ENCODE results near the gene SFXN3. TPM values are rescaled to one million over a fixed set of nuclear protein-coding genes. Genes with fewer than 3 reads are reported as not detected.

Gene SFXN3
- total and polyA plus RNA-seq, 11 donors, result 11.7 to 37.4 (median 17.8) TPM

DNA sequence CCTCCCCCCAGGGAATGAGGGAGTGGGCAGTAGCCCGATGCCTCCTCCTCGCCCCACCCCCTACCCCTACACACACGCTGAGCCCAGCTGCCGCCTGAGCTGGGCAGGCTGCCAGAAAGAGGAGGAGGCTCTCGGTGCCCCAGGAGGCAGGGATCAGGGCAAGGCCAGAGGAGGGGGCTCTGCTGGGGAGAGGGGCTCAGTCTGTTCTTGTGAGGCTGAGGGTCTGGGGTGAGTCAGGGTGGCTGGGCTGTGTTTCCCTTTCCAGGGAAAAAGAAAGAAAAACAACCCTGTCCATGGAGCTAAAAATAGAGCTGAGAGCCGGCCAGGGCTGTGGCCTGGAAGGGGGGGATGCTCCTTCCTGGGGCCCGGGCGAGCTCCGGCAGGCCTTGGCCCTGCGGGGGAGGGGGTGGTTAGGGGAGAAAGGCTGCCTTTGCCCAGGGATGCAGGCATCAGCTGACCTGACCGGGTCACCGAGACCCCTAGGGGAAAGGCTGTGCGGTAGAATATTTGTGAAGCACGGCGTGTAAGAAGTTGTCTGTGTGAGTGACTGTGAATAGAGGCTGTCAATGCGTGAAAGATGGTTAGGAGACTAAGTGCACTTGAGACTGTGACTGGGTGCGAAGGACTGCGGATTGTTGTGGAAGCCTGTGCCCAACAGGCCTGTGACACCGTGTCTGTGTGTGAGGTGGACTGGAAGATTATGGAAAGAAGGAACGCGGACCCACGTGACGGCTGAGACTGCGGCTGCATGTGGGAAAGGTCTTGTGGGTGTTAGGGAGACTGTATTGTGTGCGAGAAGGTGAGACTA, 32.6 kb upstream of the SFXN3 start:
- TF ChIP-seq CTCF (IDR thresholded peaks at IDR 0.05), result no peak
- no peak for TF ChIP-seq POLR2A (IDR thresholded peaks at IDR 0.05)
- DNase-seq (peak; percentile 88 to 94 (median 90)), ATAC-seq (peak; percentile 53 to 78 (median 63))
- Histone ChIP-seq H3K4me3 (peak overlapping the region; percentile 62 to 99 (median 89)), H3K27me3 (no peaks in the 10 kb centered on the region), H3K27ac (peak overlapping the region; percentile 93 to 100 (median 100)), H3K4me1 (peaks cover 8 to 58% (median 42%) of the 10 kb centered on the region in 12 donors), H3K36me3 (peaks cover 0 to 18% (median 14%) of the 10 kb centered on the region in 9 donors), H3K9me3 (no peaks in the 10 kb centered on the region)
- 1 to 2% (median 1%) methylated on average over 24 to 25 of the region's 25 CpGs for WGBS, 4 donors
- intact Hi-C loops (cut with DNase I), result loop anchor here in 6 of 10 donors (1.0 to 10.0 kb wide), 6 partner anchors 14 to 69 kb away; partner anchors contain the start of genes KAZALD1 (in 3 of the 6), PDZD7 (in 1 of the 6) and SFXN3 (in 1 of the 6)

GRCh38 chr10:100998991-100999741, 31.9 kb upstream of the SFXN3 start:
- intact Hi-C loops (cut with DNase I), result loop anchor here in 6 of 10 donors (1.0 to 10.0 kb wide), 6 partner anchors 14 to 68 kb away; partner anchors contain the start of genes KAZALD1 (in 3 of the 6), PDZD7 (in 1 of the 6) and SFXN3 (in 1 of the 6)
- DNase-seq (peak; percentile 87 to 93 (median 89)), ATAC-seq (peak; percentile 17 to 75 (median 62))
- TF ChIP-seq CTCF (IDR thresholded peaks at IDR 0.05) (peak; percentile 92 to 99 (median 97)), POLR2A (IDR thresholded peaks at IDR 0.05) (peak; percentile 60 to 96)
- WGBS, 4 donors, result 0 to 1% (median 1%) methylated on average over 8 to 83 of the region's 83 CpGs
- peak overlapping the region; percentile 62 to 99 (median 89) for H3K4me3 ChIP-seq
- no peaks in the 10 kb centered on the region for H3K27me3 ChIP-seq
- peaks cover 0 to 20% (median 17%) of the 10 kb centered on the region in 9 donors for H3K36me3 ChIP-seq
- H3K4me1 ChIP-seq, result peaks cover 8 to 66% (median 49%) of the 10 kb centered on the region in 12 donors
- H3K9me3 ChIP-seq, result no peaks in the 10 kb centered on the region
- H3K27ac ChIP-seq, result peak overlapping the region; percentile 93 to 100 (median 100)

DNA sequence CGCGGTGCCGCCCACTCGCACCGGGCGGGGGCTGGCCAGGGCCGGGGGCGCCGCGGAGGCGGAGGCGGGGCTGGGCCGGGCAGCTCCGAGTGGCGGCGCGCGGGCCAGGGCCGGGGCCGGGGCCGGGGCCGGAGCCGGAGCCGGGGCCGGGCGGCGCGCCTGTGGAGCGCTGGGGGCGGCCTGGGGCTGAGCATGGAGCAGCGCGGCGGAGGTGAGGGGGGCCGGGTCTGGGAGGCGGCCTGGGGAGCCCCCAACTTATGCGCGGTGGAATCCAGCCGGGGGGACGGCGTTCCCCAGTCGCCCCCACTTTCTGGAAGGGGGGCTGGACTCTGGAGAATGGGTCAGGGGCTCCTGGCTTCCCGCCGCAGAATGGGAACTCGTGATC, 31.3 kb upstream of the SFXN3 start, which contains the start of gene LZTS2:
Gene LZTS2, plus strand, starts transcription at position 67 of the 385 bp plus-strand sequence. CDS start 2,731 bp downstream, outside the sequence.
- Histone ChIP-seq H3K4me3 (peak within 1 kb of the TSS; percentile 62 to 99 (median 89)), H3K36me3 (peaks cover 0 to 25% (median 23%) of the 10 kb centered on the region in 9 donors), H3K27me3 (no peaks in the 10 kb centered on the region), H3K9me3 (no peaks in the 10 kb centered on the region), H3K27ac (peak within 1 kb of the TSS; percentile 93 to 100 (median 100)), H3K4me1 (peaks cover 8 to 70% (median 51%) of the 10 kb centered on the region in 12 donors)
- DNase-seq, result peak in 1 of 5 donors; percentile 70
- intact Hi-C loops (cut with DNase I), result loop anchor here in 5 of 10 donors (2.0 to 10.0 kb wide), 5 partner anchors 13 to 68 kb away; partner anchors contain the start of genes KAZALD1 (in 3 of the 5), PDZD7 (in 1 of the 5) and SFXN3 (in 1 of the 5)
- no peak for TF ChIP-seq CTCF (IDR thresholded peaks at IDR 0.05)
- no peak for TF ChIP-seq POLR2A (IDR thresholded peaks at IDR 0.05)
- WGBS, 4 donors, result 0 to 2% (median 1%) methylated on average over 3 to 44 of the region's 44 CpGs
- no peak for ATAC-seq

Data from heart left ventricle (tissue), 16 donors.